ENCODE results near the gene UBE2I.

UBE2I gene

DNA sequence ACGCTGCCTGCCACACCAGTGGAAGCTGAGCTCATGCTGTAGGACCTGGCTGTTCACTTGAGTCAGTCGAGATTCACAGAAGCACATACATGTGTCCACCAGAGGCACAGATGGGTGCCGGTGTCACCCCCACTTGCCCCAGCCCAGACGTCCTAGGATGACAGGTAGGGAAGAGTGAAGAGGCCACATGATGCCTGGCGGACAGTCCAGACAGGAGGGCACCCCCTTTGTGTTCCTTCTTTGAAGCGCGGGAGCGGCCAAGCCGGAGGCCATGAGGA is 8.8 kb downstream of the UBE2I start:
- Histone ChIP-seq H4K20me1 (ENCODE audit: insufficient read depth, low read length) (peaks cover 85% of the 10 kb centered on the region), H3K27ac (ENCODE audit: low read length) (no peak overlapping the region), H3K4me3 (ENCODE audit: low read depth in 1 of 2, low read length in 2 of 2) (no peak overlapping the region), H3K9ac (ENCODE audit: low read depth, low read length) (no peak overlapping the region), H2AFZ (ENCODE audit: low read depth, low read length) (no peak overlapping the region), H3K27me3 (ENCODE audit: insufficient read depth, low read length, poor library complexity) (no peaks in the 10 kb centered on the region), H3K9me3 (ENCODE audit: insufficient read depth, low read length, severe bottlenecking) (no peaks in the 10 kb centered on the region), H3K4me2 (ENCODE audit: insufficient read depth, low read length) (no peak overlapping the region), H3K36me3 (ENCODE audit: insufficient read depth, low read length) (peaks cover 95% of the 10 kb centered on the region), H3K4me1 (ENCODE audit: insufficient read depth, low read length) (peaks cover 6% of the 10 kb centered on the region), H3K79me2 (ENCODE audit: insufficient read depth, low read length) (peaks cover 77% of the 10 kb centered on the region)
- DNase-seq (no peak), ATAC-seq (ENCODE audit: insufficient read depth, low read depth) (no peak)
- TF ChIP-seq, protein P1, sequence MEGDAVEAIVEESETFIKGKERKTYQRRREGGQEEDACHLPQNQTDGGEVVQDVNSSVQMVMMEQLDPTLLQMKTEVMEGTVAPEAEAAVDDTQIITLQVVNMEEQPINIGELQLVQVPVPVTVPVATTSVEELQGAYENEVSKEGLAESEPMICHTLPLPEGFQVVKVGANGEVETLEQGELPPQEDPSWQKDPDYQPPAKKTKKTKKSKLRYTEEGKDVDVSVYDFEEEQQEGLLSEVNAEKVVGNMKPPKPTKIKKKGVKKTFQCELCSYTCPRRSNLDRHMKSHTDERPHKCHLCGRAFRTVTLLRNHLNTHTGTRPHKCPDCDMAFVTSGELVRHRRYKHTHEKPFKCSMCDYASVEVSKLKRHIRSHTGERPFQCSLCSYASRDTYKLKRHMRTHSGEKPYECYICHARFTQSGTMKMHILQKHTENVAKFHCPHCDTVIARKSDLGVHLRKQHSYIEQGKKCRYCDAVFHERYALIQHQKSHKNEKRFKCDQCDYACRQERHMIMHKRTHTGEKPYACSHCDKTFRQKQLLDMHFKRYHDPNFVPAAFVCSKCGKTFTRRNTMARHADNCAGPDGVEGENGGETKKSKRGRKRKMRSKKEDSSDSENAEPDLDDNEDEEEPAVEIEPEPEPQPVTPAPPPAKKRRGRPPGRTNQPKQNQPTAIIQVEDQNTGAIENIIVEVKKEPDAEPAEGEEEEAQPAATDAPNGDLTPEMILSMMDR (IDR thresholded peaks at IDR 0.05; ENCODE audit: borderline replicate concordance, extremely low read depth, low read length, poor library complexity, severe bottlenecking): no peak
- no peak for TF ChIP-seq EZH2 (IDR thresholded peaks at IDR 0.05; ENCODE audit: borderline replicate concordance, low read depth, low read length, severe bottlenecking)

DNA sequence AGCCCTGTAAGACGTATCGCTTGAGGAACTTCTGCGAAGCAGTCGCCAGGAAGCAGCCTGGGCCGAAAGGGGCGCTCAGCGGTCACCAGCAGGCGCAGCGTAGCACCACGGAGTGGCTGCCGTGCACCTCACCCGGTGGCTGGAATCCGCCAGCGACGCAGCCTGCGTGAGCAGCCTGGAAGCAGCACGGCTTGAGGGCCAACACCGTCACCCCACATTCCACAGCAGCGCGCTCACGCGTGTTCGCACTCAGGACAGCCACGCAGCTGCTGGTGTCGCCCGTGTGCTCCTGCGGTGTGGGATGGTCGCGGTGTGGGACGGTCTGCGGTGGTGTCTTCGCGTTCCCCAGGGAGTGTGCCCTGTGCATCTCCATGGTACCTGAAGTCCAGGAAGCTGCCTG is 9.6 kb downstream of the UBE2I start:
- no peak overlapping the region for H3K4me3 ChIP-seq (ENCODE audit: low read depth in 1 of 2, low read length in 2 of 2)
- H3K4me2 ChIP-seq (ENCODE audit: insufficient read depth, low read length): no peak overlapping the region
- H2AFZ ChIP-seq (ENCODE audit: low read depth, low read length): no peak overlapping the region
- H3K27me3 ChIP-seq (ENCODE audit: insufficient read depth, low read length, poor library complexity): no peaks in the 10 kb centered on the region
- H3K36me3 ChIP-seq (ENCODE audit: insufficient read depth, low read length): peaks cover 96% of the 10 kb centered on the region
- TF ChIP-seq EZH2 (IDR thresholded peaks at IDR 0.05; ENCODE audit: borderline replicate concordance, low read depth, low read length, severe bottlenecking): no peak
- TF ChIP-seq, protein P1 (IDR thresholded peaks at IDR 0.05; ENCODE audit: borderline replicate concordance, extremely low read depth, low read length, poor library complexity, severe bottlenecking): no peak
- H3K27ac ChIP-seq (ENCODE audit: low read length): no peak overlapping the region
- H3K9ac ChIP-seq (ENCODE audit: low read depth, low read length): no peak overlapping the region
- H3K9me3 ChIP-seq (ENCODE audit: insufficient read depth, low read length, severe bottlenecking): no peaks in the 10 kb centered on the region
- ATAC-seq (ENCODE audit: insufficient read depth, low read depth) (no peak), DNase-seq (no peak)
- no peaks in the 10 kb centered on the region; the same call in 1 of the 2 replicates for H3K4me1 ChIP-seq (ENCODE audit: insufficient read depth, low read length)
- H4K20me1 ChIP-seq (ENCODE audit: insufficient read depth, low read length): peaks cover 85% of the 10 kb centered on the region
- peaks cover 69% of the 10 kb centered on the region for H3K79me2 ChIP-seq (ENCODE audit: insufficient read depth, low read length)

DNA sequence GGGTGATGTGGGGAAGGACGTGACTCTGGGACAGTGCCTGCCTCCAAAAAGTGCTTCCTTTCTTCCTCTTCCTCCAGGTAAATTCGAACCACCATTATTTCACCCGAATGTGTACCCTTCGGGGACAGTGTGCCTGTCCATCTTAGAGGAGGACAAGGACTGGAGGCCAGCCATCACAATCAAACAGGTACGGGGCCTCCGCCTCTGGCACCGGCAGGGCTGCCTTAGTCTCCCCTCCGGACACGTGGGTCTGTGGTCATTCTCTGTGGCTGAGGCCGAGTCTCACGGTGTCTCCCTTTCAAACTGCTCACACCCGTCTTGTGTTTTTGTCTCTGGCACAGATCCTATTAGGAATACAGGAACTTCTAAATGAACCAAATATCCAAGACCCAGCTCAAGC is 10.7 kb downstream of the UBE2I start:
- Histone ChIP-seq H3K36me3 (ENCODE audit: insufficient read depth, low read length) (peaks cover 96% of the 10 kb centered on the region), H4K20me1 (ENCODE audit: insufficient read depth, low read length) (peaks cover 84% of the 10 kb centered on the region)

More for the DNA sequence above, 10.7 kb downstream of the UBE2I start:
- Histone ChIP-seq H3K4me2 (ENCODE audit: insufficient read depth, low read length) (no peak overlapping the region), H3K4me1 (ENCODE audit: insufficient read depth, low read length) (no peaks in the 10 kb centered on the region), H2AFZ (ENCODE audit: low read depth, low read length) (no peak overlapping the region), H3K4me3 (ENCODE audit: low read depth in 1 of 2, low read length in 2 of 2) (no peak overlapping the region), H3K9ac (ENCODE audit: low read depth, low read length) (no peak overlapping the region), H3K27me3 (ENCODE audit: insufficient read depth, low read length, poor library complexity) (no peaks in the 10 kb centered on the region), H3K79me2 (ENCODE audit: insufficient read depth, low read length) (peaks cover 58% of the 10 kb centered on the region), H3K9me3 (ENCODE audit: insufficient read depth, low read length, severe bottlenecking) (no peaks in the 10 kb centered on the region), H3K27ac (ENCODE audit: low read length) (no peak overlapping the region)
- TF ChIP-seq, protein P1 (IDR thresholded peaks at IDR 0.05; ENCODE audit: borderline replicate concordance, extremely low read depth, low read length, poor library complexity, severe bottlenecking): no peak
- no peak for TF ChIP-seq EZH2 (IDR thresholded peaks at IDR 0.05; ENCODE audit: borderline replicate concordance, low read depth, low read length, severe bottlenecking)
- DNase-seq (no peak), ATAC-seq (ENCODE audit: insufficient read depth, low read depth) (no peak)
